GM12891 (cell line): ENCODE results near the gene TMEM121B.

Experiments
- POLR2AphosphoS5 ChIP-seq: IDR thresholded peaks from 2 replicates; pipeline ENCODE4 v1.6.1; 2011; ENCODE audit warnings: low read depth, low read length, control low read depth
- TAF1 ChIP-seq: IDR thresholded peaks from 2 replicates; pipeline ENCODE4 v1.6.1; 2011; ENCODE audit warnings: low read depth, low read length, control low read depth

- TF ChIP-seq POLR2AphosphoS5 (no peak), TAF1 (no peak)
Observed at GRCh38 chr22:17086296-17086695, 34.9 kb downstream of the TMEM121B start.
